ENCODE data around the gene GRIK4. TPM values are rescaled to one million over a fixed set of nuclear protein-coding genes. Genes with fewer than 3 reads are reported as not detected.

The GRIK4 gene
- total and polyA plus RNA-seq, 2 of the 4 experiments (the other 2 are of a cell fraction): 0.18 to 0.38 TPM

- ATAC-seq (ENCODE audit: low read depth): no peak
- TF ChIP-seq SMC3 (IDR thresholded peaks at IDR 0.05; ENCODE audit: low read depth, low read length) (no peak), CHD1 (IDR thresholded peaks at IDR 0.05; ENCODE audit: low read depth, low read length) (no peak), FOS (IDR thresholded peaks at IDR 0.05; ENCODE audit: low read depth, low read length) (no peak), CTCF (conservative IDR thresholded peaks at IDR 0.05; ENCODE audit: low read depth, low read length) (no peak), RFX5 (IDR thresholded peaks at IDR 0.05; ENCODE audit: low read depth, low read length) (no peak), RCOR1 (IDR thresholded peaks at IDR 0.05; ENCODE audit: insufficient replicate concordance, low read length) (no peak), CEBPB (IDR thresholded peaks at IDR 0.05; ENCODE audit: low read depth, low read length) (no peak), USF2 (IDR thresholded peaks at IDR 0.05; ENCODE audit: low read depth, low read length) (no peak), MXI1 (IDR thresholded peaks at IDR 0.05; ENCODE audit: borderline replicate concordance, low read depth, low read length) (no peak), MAFK (IDR thresholded peaks at IDR 0.05; ENCODE audit: low read depth, low read length) (no peak), BHLHE40 (IDR thresholded peaks at IDR 0.05; ENCODE audit: low read depth, low read length) (no peak)
- Histone ChIP-seq H3K9me3 (ENCODE audit: control insufficient read depth, insufficient read depth, low read length) (no peaks in the 10 kb centered on the region), H3K79me1 (ENCODE audit: low read depth in 1 of 2, low read length in 2 of 2) (no peaks in the 10 kb centered on the region), H3K9me1 (ENCODE audit: insufficient read depth, low read length) (0 out of 2 replicates have a peak, but pooled peaks cover 1% of the 10 kb centered on the region), H3K23ac (ENCODE audit: low read depth, low read length) (no peak overlapping the region), H2BK120ac (ENCODE audit: low read depth, low read length) (no peak overlapping the region), H4K20me1 (ENCODE audit: insufficient read depth, low read length) (no peaks in the 10 kb centered on the region), H3K27me3 (ENCODE audit: control insufficient read depth, insufficient read depth, low read length) (peaks cover 12% of the 10 kb centered on the region), H3K4me3 (ENCODE audit: insufficient read depth, low read depth, low read length) (no peak overlapping the region), H3K4ac (ENCODE audit: low read depth, low read length) (no peak overlapping the region), H2BK15ac (ENCODE audit: low read depth, low read length) (no peak overlapping the region), H3K18ac (ENCODE audit: low read depth, low read length) (no peak overlapping the region), H3K9ac (ENCODE audit: low read depth, low read length) (no peak overlapping the region), H2BK5ac (ENCODE audit: low read depth, low read length, poor library complexity, severe bottlenecking) (no peak overlapping the region), H3K14ac (replicated peaks; ENCODE audit: low read depth, low read length) (no peak overlapping the region), H4K8ac (ENCODE audit: low read depth in 2 of 2, low read length in 2 of 2) (no peak overlapping the region), H2AK9ac (replicated peaks; ENCODE audit: low read depth, low read length, poor library complexity) (no peak overlapping the region), H2BK20ac (ENCODE audit: low read depth, low read length) (no peak overlapping the region), H4K5ac (ENCODE audit: low read depth, low read length) (no peak overlapping the region), H3K27ac (ENCODE audit: insufficient read depth, low read length) (no peak overlapping the region), H3K36me3 (ENCODE audit: control insufficient read depth, insufficient read depth, low read length) (no peaks in the 10 kb centered on the region), H3K56ac (ENCODE audit: extremely low read depth, insufficient read depth, low read length) (no peak overlapping the region), H3K4me1 (ENCODE audit: control insufficient read depth, insufficient read depth, low read length) (no peaks in the 10 kb centered on the region), H2AK5ac (ENCODE audit: low read depth, low read length) (no peak overlapping the region), H4K91ac (ENCODE audit: insufficient read depth, low read depth, low read length) (no peak overlapping the region), H3K4me2 (ENCODE audit: low read depth, low read length) (no peak overlapping the region), H2AFZ (replicated peaks; ENCODE audit: low read length, poor library complexity) (no peak overlapping the region)
- POLR2A ChIA-PET (ENCODE audit: unreplicated experiment): no interaction called here
- intact Hi-C loops (cut with micrococcal nuclease): loop anchor here (10.0 kb wide), 4 partner anchors 172 to 478 kb away; partner anchors contain the start of gene GRIK4
- DNase-seq: no peak
- WGBS, 2 experiments (ENCODE audit: extremely low coverage in 2 of 2, insufficient read length in 1 of 2): 80% methylated on average over 5 of the region's 11 CpGs; no CpG with 5 or more reads in 1 of the 2 experiments
- dilution Hi-C loops (cut with HindIII; ENCODE audit: low sequenced_read_pairs, unreplicated experiment): no loop called here
- CTCF ChIA-PET: no interaction called here
- in situ Hi-C loops (cut with MboI; ENCODE audit: low sequenced_read_pairs): no loop called here
- BruUV-seq (replicated peaks): no TSS peak
Observed at GRCh38 chr11:120717042-120717441, 205.5 kb downstream of the GRIK4 start.
